IMR-90 (cell line): ENCODE results near the gene SSH2. TPM values are rescaled to one million over a fixed set of nuclear protein-coding genes. Genes with fewer than 3 reads are reported as not detected.
"Not testable (repeated sequence)": the region's sequence is repeated elsewhere in the genome, so short reads cannot be mapped to it uniquely, and the experiment has no call there.

Source experiments
- ATAC-seq: fragments of 200-7000 bp; cut with Tn5 transposase; 2 replicates; pipeline ENCODE4 v1.9.1; 2020; ENCODE audit warnings: low read depth, mild to moderate bottlenecking, moderate library complexity
- BruUV-seq: library from RNA; stranded (reverse); fragments of 400-500 nt; replicated peaks from 2 replicates; lab custom pipeline; 2021; lab: Mats Ljungman, UMichigan
- CTCF ChIA-PET: fragments of 300-600 bp; formaldehyde crosslinking; extraction: SDS; loops from one replicate; lab custom pipeline; 2021; ENCODE audit warnings: antibody characterized with exemption; lab: Yijun Ruan, JAX
- POLR2A ChIA-PET: fragments of 300-600 bp; sonication (Branson Sonifier 250); formaldehyde crosslinking; loops from one replicate; lab custom pipeline; 2022; ENCODE audit warnings: antibody characterized with exemption; ENCODE audit not compliant: unreplicated experiment; lab: Charles Lee
- DNase-seq: peaks from one replicate; pipeline ENCODE4 v3.0.0; 2013
- H2AFZ ChIP-seq: replicated peaks from 2 replicates; pipeline ENCODE3; 2013; ENCODE audit warnings: low read length, mild to moderate bottlenecking; ENCODE audit not compliant: poor library complexity
- H2AK5ac ChIP-seq: 2 replicates; pipeline ENCODE4 v1.6.1; 2013; ENCODE audit warnings: low read depth, low read length, inconsistent platforms
- H2AK9ac ChIP-seq: replicated peaks from 2 replicates; pipeline ENCODE3; 2013; ENCODE audit warnings: mild to moderate bottlenecking, low read depth, low read length, moderate library complexity; ENCODE audit not compliant: poor library complexity
- H2BK120ac ChIP-seq: 2 replicates; pipeline ENCODE4 v1.6.1; 2013; ENCODE audit warnings: low read depth, low read length, inconsistent platforms
- H2BK15ac ChIP-seq: 3 replicates; pipeline ENCODE4 v1.6.1; 2013; ENCODE audit warnings: low read depth, low read length, inconsistent platforms
- H2BK20ac ChIP-seq: 2 replicates; pipeline ENCODE4 v1.6.1; 2013; ENCODE audit warnings: low read depth, mild to moderate bottlenecking, inconsistent platforms, low read length, moderate library complexity
- H2BK5ac ChIP-seq: 2 replicates; pipeline ENCODE4 v1.6.1; 2013; ENCODE audit warnings: mild to moderate bottlenecking, low read depth, low read length, inconsistent platforms; ENCODE audit not compliant: poor library complexity, severe bottlenecking
- H3K14ac ChIP-seq: replicated peaks from 2 replicates; pipeline ENCODE4 v1.6.1; 2013; ENCODE audit warnings: low read depth, low read length, inconsistent platforms
- H3K18ac ChIP-seq: 2 replicates; pipeline ENCODE4 v1.6.1; 2013; ENCODE audit warnings: low read depth, low read length, control low read depth
- H3K23ac ChIP-seq: 2 replicates; pipeline ENCODE4 v1.6.1; 2013; ENCODE audit warnings: low read depth, low read length, inconsistent platforms
- H3K27ac ChIP-seq: 2 replicates; pipeline ENCODE4 v1.5.1; 2013; ENCODE audit warnings: mild to moderate bottlenecking, control low read depth, low read length; ENCODE audit not compliant: insufficient read depth
- H3K27me3 ChIP-seq: 2 replicates; pipeline ENCODE4 v1.6.1; 2013; ENCODE audit warnings: low read length; ENCODE audit not compliant: control insufficient read depth, insufficient read depth
- H3K36me3 ChIP-seq: 2 replicates; pipeline ENCODE4 v1.6.1; 2013; ENCODE audit warnings: low read length, mixed read lengths; ENCODE audit not compliant: control insufficient read depth, insufficient read depth
- H3K4ac ChIP-seq: 2 replicates; pipeline ENCODE4 v1.6.1; 2013; ENCODE audit warnings: low read depth, low read length, inconsistent platforms
- H3K4me1 ChIP-seq: 2 replicates; pipeline ENCODE4 v1.6.1; 2013; ENCODE audit warnings: low read length, mixed read lengths; ENCODE audit not compliant: control insufficient read depth, insufficient read depth
- H3K4me2 ChIP-seq: 2 replicates; pipeline ENCODE4 v1.6.1; 2013; ENCODE audit warnings: low read depth, mild to moderate bottlenecking, control low read depth, low read length, moderate library complexity
- H3K4me3 ChIP-seq: 2 replicates; pipeline ENCODE4 v1.5.1; 2013; ENCODE audit warnings: low read depth, mild to moderate bottlenecking, control low read depth, low read length, moderate library complexity; ENCODE audit not compliant: insufficient read depth
- H3K56ac ChIP-seq: 2 replicates; pipeline ENCODE4 v1.6.1; 2013; ENCODE audit warnings: low read length, inconsistent platforms; ENCODE audit not compliant: insufficient read depth; ENCODE audit errors: extremely low read depth
- H3K79me1 ChIP-seq, 2 experiments: 2 replicates each; pipeline ENCODE4 v1.6.1; 2013; ENCODE audit warnings: low read length in 2 of 2, inconsistent platforms in 1 of 2, low read depth in 1 of 2
- H3K9ac ChIP-seq: 2 replicates; pipeline ENCODE4 v1.6.1; 2013; ENCODE audit warnings: low read depth, low read length, control low read depth
- H3K9me1 ChIP-seq: 2 replicates; pipeline ENCODE4 v1.6.1; 2013; ENCODE audit warnings: low read length, inconsistent platforms; ENCODE audit not compliant: insufficient read depth
- H3K9me3 ChIP-seq: 2 replicates; pipeline ENCODE4 v1.6.1; 2013; ENCODE audit warnings: low read length; ENCODE audit not compliant: control insufficient read depth, insufficient read depth
- H4K20me1 ChIP-seq: 2 replicates; pipeline ENCODE4 v1.6.1; 2013; ENCODE audit warnings: low read length, inconsistent platforms; ENCODE audit not compliant: insufficient read depth
- H4K5ac ChIP-seq: 2 replicates; pipeline ENCODE4 v1.6.1; 2013; ENCODE audit warnings: mild to moderate bottlenecking, low read depth, low read length, control low read depth
- H4K8ac ChIP-seq, 2 experiments: 2 replicates each; pipeline ENCODE4 v1.6.1; 2013; ENCODE audit warnings: low read depth in 2 of 2, low read length in 2 of 2, control low read depth in 1 of 2, inconsistent platforms in 1 of 2
- H4K91ac ChIP-seq: 2 replicates; pipeline ENCODE4 v1.6.1; 2013; ENCODE audit warnings: low read depth, low read length, inconsistent platforms; ENCODE audit not compliant: insufficient read depth
- WGBS, 2 experiments: methylation state at CpG; one replicate each; pipeline versions ENCODE4 v1.1.5 to v1.1.7; 2013; ENCODE audit warnings: missing lambda C conversion rate in 2 of 2; ENCODE audit not compliant: insufficient read length in 1 of 2; ENCODE audit errors: extremely low coverage in 2 of 2; 5-methylcytosine and 5-hydroxymethylcytosine counted together
- dilution Hi-C: fragments of 300-500 bp; cut with HindIII; formaldehyde crosslinking; loops from one replicate; pipeline ENCODE4 v1.14.3; 2018; ENCODE audit warnings: low sequenced_read_pairs; ENCODE audit not compliant: unreplicated experiment
- in situ Hi-C: fragments of 300-500 bp; cut with MboI; formaldehyde crosslinking; loops from 3 replicates; pipeline ENCODE4 v1.14.3; 2019; ENCODE audit warnings: low sequenced_read_pairs, inconsistent platforms, mixed read lengths
- intact Hi-C: fragments of 100-400 bp; cut with micrococcal nuclease; formaldehyde crosslinking; loops from 2 replicates; pipeline ENCODE4 v1.10.0; 2022
- polyA plus RNA-seq, 3 experiments: library from polyadenylated mRNA; depleted of rRNA; stranded (reverse); fragments of >200 nt; gene quantifications; 2 replicates each; pipeline ENCODE4 v1.2.3, GENCODE V29; 2012; ENCODE audit warnings: low replicate concordance in 1 of 3
- total RNA-seq: library from RNA; depleted of rRNA; stranded (reverse); fragments of >200 nt; gene quantifications from 2 replicates; pipeline ENCODE4 v1.2.3, GENCODE V29; 2012

SSH2 gene
- total and polyA plus RNA-seq, 2 of the 4 experiments (the other 2 are of a cell fraction), result 9.3 TPM

- H3K79me1 ChIP-seq, result peaks cover 12 to 26% of the 10 kb centered on the region in 2 experiments
- H3K27ac ChIP-seq, H2BK120ac ChIP-seq, H3K4me2 ChIP-seq, H4K5ac ChIP-seq, CTCF ChIA-PET, H3K4me3 ChIP-seq, dilution Hi-C loops, H3K9ac ChIP-seq, H3K36me3 ChIP-seq, H2BK5ac ChIP-seq, H3K27me3 ChIP-seq, H4K20me1 ChIP-seq, H2BK15ac ChIP-seq, H3K14ac ChIP-seq, H2AK5ac ChIP-seq, H3K56ac ChIP-seq, ATAC-seq, POLR2A ChIA-PET, H2AK9ac ChIP-seq, in situ Hi-C loops, H3K18ac ChIP-seq, H3K9me1 ChIP-seq, intact Hi-C loops, H3K4me1 ChIP-seq, H2BK20ac ChIP-seq, H3K4ac ChIP-seq, H4K91ac ChIP-seq, DNase-seq, H3K23ac ChIP-seq, H4K8ac ChIP-seq, H2AFZ ChIP-seq, H3K9me3 ChIP-seq, BruUV-seq: not testable (repeated sequence)
- WGBS, 2 experiments, result no CpG with 5 or more reads among the region's 4 CpGs
These were observed 32.9 kb downstream of the SSH2 start for GRCh38 chr17:29897136-29897535.
